Activated CD8-positive, alpha-beta T cell treated with anti-CD3 and anti-CD28 coated beads for 36 hours (primary cell): ENCODE measurements around the gene P2RY12. TPM values are rescaled to one million over a fixed set of nuclear protein-coding genes. Genes with fewer than 3 reads are reported as not detected.

ENCODE experiments used
- ATAC-seq: fragments of 200-7000 bp; cut with Tn5 transposase; one replicate; pipeline ENCODE4 v1.10.0; 2021; ENCODE audit warnings: mild to moderate bottlenecking, moderate library complexity
- CTCF ChIA-PET: fragments of 350-600 bp; sonication (Branson Sonifier 250); formaldehyde crosslinking; loops from one replicate; lab custom pipeline; 2021; ENCODE audit warnings: antibody characterized with exemption; lab: Charles Lee
- POLR2A ChIA-PET: fragments of 350-600 bp; sonication (Branson Sonifier 250); formaldehyde crosslinking; loops from one replicate; lab custom pipeline; 2021; ENCODE audit warnings: antibody characterized with exemption; lab: Charles Lee
- DNase-seq: peaks from one replicate; pipeline ENCODE4 v3.0.0-alpha.2; 2020
- H3K27ac Mint-ChIP-seq: one replicate; pipeline ENCODE4 v1.8.0; 2021; ENCODE audit warnings: mild to moderate bottlenecking, mixed read lengths
- H3K27me3 Mint-ChIP-seq: one replicate; pipeline ENCODE4 v1.8.0; 2021; ENCODE audit warnings: mixed read lengths
- H3K36me3 Mint-ChIP-seq: one replicate; pipeline ENCODE4 v1.8.0; 2021; ENCODE audit warnings: low read depth, mixed read lengths
- H3K4me1 Mint-ChIP-seq: one replicate; pipeline ENCODE4 v1.8.0; 2021; ENCODE audit warnings: low read depth, mixed read lengths
- H3K4me3 Mint-ChIP-seq: one replicate; pipeline ENCODE4 v1.8.0; 2021; ENCODE audit warnings: mild to moderate bottlenecking, moderate library complexity, mixed read lengths
- H3K9me3 Mint-ChIP-seq: one replicate; pipeline ENCODE4 v1.8.0; 2021; ENCODE audit warnings: mixed read lengths
- intact Hi-C: fragments of 100-400 bp; cut with micrococcal nuclease; formaldehyde crosslinking; loops from one replicate; pipeline ENCODE4 v1.10.0; 2022
- total RNA-seq, 2 experiments: library from RNA; stranded (reverse); gene quantifications; one replicate each; pipeline ENCODE4 v1.2.3, GENCODE V29; 2021
- TF ChIP-seq, protein P1 (sequence below): fragments of 200-600 bp; IDR thresholded peaks from one replicate; pipeline ENCODE4 v1.8.0; 2022; ENCODE audit warnings: antibody characterized with exemption, mild to moderate bottlenecking

P2RY12 gene
- total RNA-seq, 2 experiments from 2014 or later = not detected

DNA sequence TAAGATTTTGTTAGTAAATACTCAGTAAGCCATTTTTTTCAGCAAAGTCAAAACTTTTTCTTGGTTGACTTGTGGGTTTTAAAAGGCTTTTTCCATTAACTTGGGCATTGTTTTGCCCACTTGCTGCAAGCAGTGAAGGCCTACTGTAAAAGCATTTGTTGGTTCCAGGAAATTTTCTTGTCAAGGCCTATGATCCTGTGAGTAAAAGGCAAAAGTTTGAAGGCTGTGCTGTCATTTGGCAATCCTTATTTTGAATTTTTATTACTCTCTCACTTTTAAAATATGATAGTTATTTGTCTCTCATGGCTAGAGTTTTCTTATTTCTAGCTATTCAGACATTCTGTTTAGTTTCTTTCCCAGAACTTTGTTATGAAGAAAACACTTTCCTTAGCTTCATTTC lies 13.0 kb downstream of the P2RY12 start:
- H3K4me1 Mint-ChIP-seq = no peaks in the 10 kb centered on the region
- H3K27ac Mint-ChIP-seq = no peak overlapping the region
- H3K4me3 Mint-ChIP-seq = no peak overlapping the region
- ChIA-PET POLR2A (no interaction called here), CTCF (no interaction called here)
- H3K9me3 Mint-ChIP-seq = no peaks in the 10 kb centered on the region
- peaks cover 4% of the 10 kb centered on the region for H3K27me3 Mint-ChIP-seq
- TF ChIP-seq, protein P1, sequence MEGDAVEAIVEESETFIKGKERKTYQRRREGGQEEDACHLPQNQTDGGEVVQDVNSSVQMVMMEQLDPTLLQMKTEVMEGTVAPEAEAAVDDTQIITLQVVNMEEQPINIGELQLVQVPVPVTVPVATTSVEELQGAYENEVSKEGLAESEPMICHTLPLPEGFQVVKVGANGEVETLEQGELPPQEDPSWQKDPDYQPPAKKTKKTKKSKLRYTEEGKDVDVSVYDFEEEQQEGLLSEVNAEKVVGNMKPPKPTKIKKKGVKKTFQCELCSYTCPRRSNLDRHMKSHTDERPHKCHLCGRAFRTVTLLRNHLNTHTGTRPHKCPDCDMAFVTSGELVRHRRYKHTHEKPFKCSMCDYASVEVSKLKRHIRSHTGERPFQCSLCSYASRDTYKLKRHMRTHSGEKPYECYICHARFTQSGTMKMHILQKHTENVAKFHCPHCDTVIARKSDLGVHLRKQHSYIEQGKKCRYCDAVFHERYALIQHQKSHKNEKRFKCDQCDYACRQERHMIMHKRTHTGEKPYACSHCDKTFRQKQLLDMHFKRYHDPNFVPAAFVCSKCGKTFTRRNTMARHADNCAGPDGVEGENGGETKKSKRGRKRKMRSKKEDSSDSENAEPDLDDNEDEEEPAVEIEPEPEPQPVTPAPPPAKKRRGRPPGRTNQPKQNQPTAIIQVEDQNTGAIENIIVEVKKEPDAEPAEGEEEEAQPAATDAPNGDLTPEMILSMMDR = no peak
- intact Hi-C loops = no loop called here
- ATAC-seq (no peak), DNase-seq (no peak)
- no peaks in the 10 kb centered on the region for H3K36me3 Mint-ChIP-seq

- Mint-ChIP-seq H3K4me1 (no peaks in the 10 kb centered on the region), H3K9me3 (no peaks in the 10 kb centered on the region), H3K36me3 (no peaks in the 10 kb centered on the region), H3K27me3 (peaks cover 4% of the 10 kb centered on the region), H3K27ac (no peak overlapping the region), H3K4me3 (no peak overlapping the region)
- TF ChIP-seq, protein P1 = no peak
- POLR2A ChIA-PET = no interaction called here
- intact Hi-C loops = no loop called here
- ATAC-seq (no peak), DNase-seq (no peak)
- CTCF ChIA-PET = no interaction called here
Measured at GRCh38 chr3:151367448-151367847, 17.1 kb downstream of the P2RY12 start.

DNA sequence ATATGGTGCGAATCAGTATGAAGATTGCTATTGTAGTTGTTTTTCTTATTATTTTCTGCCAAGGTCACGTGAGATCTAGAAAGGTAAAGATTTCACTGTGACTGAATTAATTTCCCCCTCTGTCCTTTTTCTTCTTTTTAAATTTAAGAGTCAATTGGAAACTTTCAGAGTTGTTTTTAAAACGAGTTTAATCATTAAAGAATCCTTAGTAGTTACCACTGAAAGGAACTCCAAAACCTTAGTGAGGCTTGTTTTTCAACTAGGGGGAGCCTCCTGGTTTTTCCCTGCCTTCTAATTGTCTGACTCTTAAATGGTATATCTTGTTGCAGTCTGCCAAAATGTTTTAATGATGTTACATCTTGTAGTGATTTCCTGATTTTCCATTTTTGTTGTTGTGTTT lies 17.6 kb downstream of the P2RY12 start:
- DNase-seq (no peak), ATAC-seq (no peak)
- intact Hi-C loops = no loop called here
- Mint-ChIP-seq H3K27ac (no peak overlapping the region), H3K4me3 (no peak overlapping the region), H3K9me3 (no peaks in the 10 kb centered on the region), H3K4me1 (no peaks in the 10 kb centered on the region), H3K27me3 (peaks cover 4% of the 10 kb centered on the region), H3K36me3 (no peaks in the 10 kb centered on the region)
- CTCF ChIA-PET = no interaction called here
- TF ChIP-seq, protein P1 = no peak
- POLR2A ChIA-PET = no interaction called here

DNA sequence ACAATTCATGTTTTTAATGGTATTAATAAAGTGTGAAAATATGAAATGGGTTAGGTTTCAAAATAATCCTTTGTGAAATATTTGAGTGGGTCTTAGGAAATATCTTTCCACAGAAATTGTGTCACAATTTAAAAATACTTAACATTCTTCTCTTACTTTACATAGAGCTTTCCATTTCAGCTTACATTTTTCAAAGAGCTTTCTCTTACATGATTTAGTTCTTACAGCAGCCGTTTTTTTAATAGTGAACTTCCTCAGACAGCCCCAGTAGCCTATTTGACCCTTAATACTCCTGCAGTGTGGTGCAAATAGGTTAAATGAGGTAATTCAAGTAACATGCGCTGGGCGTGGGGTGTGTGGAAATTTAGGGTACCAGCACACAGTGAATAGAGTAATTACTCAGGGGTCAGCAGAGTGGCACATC lies 21.8 kb downstream of the P2RY12 start:
- ChIA-PET CTCF (no interaction called here), POLR2A (no interaction called here)
- DNase-seq (no peak), ATAC-seq (no peak)
- Mint-ChIP-seq H3K9me3 (no peaks in the 10 kb centered on the region), H3K36me3 (no peaks in the 10 kb centered on the region), H3K4me1 (no peaks in the 10 kb centered on the region), H3K27me3 (peaks cover 4% of the 10 kb centered on the region), H3K4me3 (no peak overlapping the region), H3K27ac (no peak overlapping the region)
- intact Hi-C loops = no loop called here
- TF ChIP-seq, protein P1 = no peak

DNA sequence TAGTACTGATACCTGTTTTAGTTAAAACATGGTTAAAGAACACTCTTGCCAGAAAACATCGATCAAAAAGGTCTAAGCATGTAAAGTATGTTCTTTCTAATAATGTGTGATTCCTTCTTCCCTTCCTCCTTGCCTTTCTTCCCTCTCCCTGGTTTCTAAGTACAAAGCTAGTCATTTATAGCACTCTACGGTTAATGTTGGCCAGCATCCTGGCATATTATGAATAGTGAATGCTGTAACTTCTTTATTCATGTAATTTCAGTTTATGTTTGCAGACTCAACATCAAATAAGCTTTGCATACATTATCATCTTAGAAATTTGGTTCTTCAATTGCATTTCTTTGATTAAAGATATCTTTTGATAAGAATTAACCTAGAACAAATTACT lies 27.1 kb downstream of the P2RY12 start:
- POLR2A ChIA-PET = no interaction called here
- no peak overlapping the region for H3K27ac Mint-ChIP-seq

More for the DNA sequence above, 27.1 kb downstream of the P2RY12 start:
- TF ChIP-seq, protein P1 = no peak
- DNase-seq (no peak), ATAC-seq (no peak)
- intact Hi-C loops = no loop called here
- no peaks in the 10 kb centered on the region for H3K9me3 Mint-ChIP-seq
- H3K4me3 Mint-ChIP-seq = no peak overlapping the region
- peaks cover 2% of the 10 kb centered on the region for H3K27me3 Mint-ChIP-seq
- no peaks in the 10 kb centered on the region for H3K36me3 Mint-ChIP-seq
- CTCF ChIA-PET = interaction anchor here (1.0 kb wide), 1 partner anchor 130 kb away, joined by 4 read pairs; no protein-coding TSS in a partner anchor
- H3K4me1 Mint-ChIP-seq = no peaks in the 10 kb centered on the region
